H1 (cell line): ENCODE data around the gene NAPA. TPM values are rescaled to one million over a fixed set of nuclear protein-coding genes. Genes with fewer than 3 reads are reported as not detected.

Experiments used
- CTCF ChIA-PET: fragments of 300-600 bp; sonication (Branson Sonifier 250); formaldehyde crosslinking; loops from one replicate; lab custom pipeline; 2021; ENCODE audit not compliant: partially characterized antibody; lab: Charles Lee
- POLR2A ChIA-PET: fragments of 300-600 bp; sonication (Branson Sonifier 250); formaldehyde crosslinking; loops from one replicate; lab custom pipeline; 2021; ENCODE audit warnings: inconsistent platforms; ENCODE audit not compliant: partially characterized antibody; lab: Charles Lee
- DNase-seq, 2 experiments: peaks; one replicate each; pipeline versions ENCODE4 v3.0.0 to v3.0.0-alpha.2; 2010 to 2022; ENCODE audit warnings: low spot score in 2 of 2, low read depth in 1 of 2, mixed read lengths in 1 of 2
- FAIRE-seq: peaks from 2 replicates; lab custom pipeline; 2011; peaks lifted over from hg19 to GRCh38; lab: Jason Lieb, UNC
- H2AFZ ChIP-seq: 2 replicates; pipeline ENCODE4 v1.8.1; 2012; ENCODE audit warnings: low read length, inconsistent platforms
- H2AK5ac ChIP-seq: 2 replicates; pipeline ENCODE4 v1.6.1; 2013; ENCODE audit warnings: low read depth, low read length
- H2BK120ac ChIP-seq: replicated peaks from 2 replicates; pipeline ENCODE3; 2013; ENCODE audit warnings: low read depth, low read length, inconsistent platforms
- H2BK12ac ChIP-seq: 2 replicates; pipeline ENCODE4 v1.6.1; 2013; ENCODE audit warnings: low read depth, low read length
- H2BK15ac ChIP-seq: 2 replicates; pipeline ENCODE4 v1.6.1; 2013; ENCODE audit warnings: low read length
- H2BK20ac ChIP-seq: 2 replicates; pipeline ENCODE4 v1.6.1; 2013; ENCODE audit warnings: low read length
- H2BK5ac ChIP-seq: 2 replicates; pipeline ENCODE4 v1.6.1; 2013; ENCODE audit warnings: low read depth, low read length
- H3K14ac ChIP-seq: 2 replicates; pipeline ENCODE4 v1.6.1; 2013; ENCODE audit warnings: inconsistent platforms; ENCODE audit not compliant: insufficient read length
- H3K18ac ChIP-seq: 2 replicates; pipeline ENCODE4 v1.6.1; 2013; ENCODE audit warnings: low read length; ENCODE audit errors: extremely low read depth
- H3K23ac ChIP-seq: 2 replicates; pipeline ENCODE4 v1.6.1; 2013; ENCODE audit warnings: inconsistent platforms; ENCODE audit not compliant: insufficient read length
- H3K23me2 ChIP-seq: 2 replicates; pipeline ENCODE4 v1.6.1; 2013; ENCODE audit warnings: low read depth, low read length
- H3K27ac ChIP-seq: 2 replicates; pipeline ENCODE4 v1.6.1; 2011; ENCODE audit warnings: low read depth, low read length, inconsistent platforms
- H3K27me3 ChIP-seq, 4 experiments: replicated peaks in 1 of 4; 1 replicate in 1 of 4; 2 replicates in 3 of 4; pipeline versions ENCODE4 v1.6.1 to v1.8.1; 2011 to 2013; ENCODE audit warnings: low read length in 3 of 4, mild to moderate bottlenecking in 3 of 4, inconsistent platforms in 2 of 4, mixed read lengths in 2 of 4, moderate library complexity in 1 of 4; ENCODE audit not compliant: control insufficient read depth in 3 of 4, insufficient read depth in 3 of 4; ENCODE audit errors: extremely low read depth in 1 of 4
- H3K36me3 ChIP-seq, 4 experiments: 2 replicates each; pipeline versions ENCODE4 v1.6.1 to v1.8.1; 2011 to 2013; ENCODE audit warnings: mild to moderate bottlenecking in 4 of 4, low read length in 3 of 4, moderate library complexity in 2 of 4, control low read depth in 1 of 4, inconsistent platforms in 1 of 4; ENCODE audit not compliant: insufficient read depth in 4 of 4, control insufficient read depth in 2 of 4
- H3K4ac ChIP-seq: replicated peaks from 2 replicates; pipeline ENCODE3; 2013; ENCODE audit warnings: low read length, low read depth, mixed read lengths, inconsistent platforms; ENCODE audit not compliant: insufficient read length
- H3K4me1 ChIP-seq, 4 experiments: replicated peaks in 1 of 4; 1 replicate in 1 of 4; 2 replicates in 3 of 4; pipeline versions ENCODE4 v1.6.1 to v1.8.1; 2011 to 2013; ENCODE audit warnings: low read length in 3 of 4, inconsistent platforms in 2 of 4, mixed read lengths in 1 of 4; ENCODE audit not compliant: insufficient read depth in 4 of 4, control insufficient read depth in 3 of 4
- H3K4me2 ChIP-seq, 2 experiments: 2 replicates each; pipeline versions ENCODE4 v1.6.1 to v1.8.1; 2011 to 2013; ENCODE audit warnings: low read depth in 2 of 2, low read length in 2 of 2, control low read depth in 1 of 2, inconsistent platforms in 1 of 2, mild to moderate bottlenecking in 1 of 2; ENCODE audit not compliant: insufficient read depth in 1 of 2
- H3K4me3 ChIP-seq, 4 experiments: fragments of 200-600, 300-600 bp in 1 of 4; sonication (generic), shearing (Covaris generic), sonication (Bioruptor Twin) in 1 of 4; 2 replicates each; pipeline versions ENCODE4 v1.5.1 to v1.8.1; 2011 to 2016; ENCODE audit warnings: low read length in 4 of 4, low read depth in 3 of 4, control low read depth in 2 of 4, inconsistent platforms in 2 of 4, mild to moderate bottlenecking in 2 of 4, mixed read lengths in 1 of 4, moderate library complexity in 1 of 4; ENCODE audit not compliant: insufficient read depth in 2 of 4; ENCODE audit errors: extremely low read depth in 1 of 4
- H3K56ac ChIP-seq: replicated peaks from 2 replicates; pipeline ENCODE3; 2013; ENCODE audit warnings: low read depth, mild to moderate bottlenecking, mixed read lengths, low read length, inconsistent platforms; ENCODE audit not compliant: insufficient read length
- H3K79me1 ChIP-seq: 2 replicates; pipeline ENCODE4 v1.6.1; 2013; ENCODE audit warnings: low read depth, low read length, control low read depth
- H3K79me2 ChIP-seq, 2 experiments: 2 replicates each; pipeline versions ENCODE4 v1.6.1 to v1.8.1; 2012 to 2013; ENCODE audit warnings: low read length in 2 of 2, mild to moderate bottlenecking in 2 of 2, inconsistent platforms in 1 of 2; ENCODE audit not compliant: insufficient read depth in 2 of 2, control insufficient read depth in 1 of 2
- H3K9ac ChIP-seq, 4 experiments: replicated peaks in 1 of 4; 1 replicate in 1 of 4; 2 replicates in 3 of 4; pipeline versions ENCODE4 v1.6.1 to v1.8.1; 2011 to 2013; ENCODE audit warnings: low read depth in 3 of 4, low read length in 3 of 4, control low read depth in 2 of 4, mild to moderate bottlenecking in 2 of 4, moderate library complexity in 2 of 4, inconsistent platforms in 1 of 4; ENCODE audit errors: extremely low read depth in 1 of 4
- H3K9me3 ChIP-seq, 2 experiments: 2 replicates each; pipeline versions ENCODE4 v1.6.1 to v1.8.1; 2012 to 2013; ENCODE audit warnings: mild to moderate bottlenecking in 2 of 2, moderate library complexity in 2 of 2, control low read depth in 1 of 2, inconsistent platforms in 1 of 2, low read depth in 1 of 2, low read length in 1 of 2, mixed read lengths in 1 of 2; ENCODE audit not compliant: insufficient read depth in 2 of 2
- H4K20me1 ChIP-seq, 2 experiments: replicated peaks in 1 of 2; 2 replicates each; pipeline versions ENCODE3 to v1.8.1; 2011 to 2013; ENCODE audit warnings: inconsistent platforms in 2 of 2, low read length in 2 of 2, mild to moderate bottlenecking in 1 of 2; ENCODE audit not compliant: insufficient read depth in 2 of 2, control insufficient read depth in 1 of 2
- H4K5ac ChIP-seq: 2 replicates; pipeline ENCODE4 v1.6.1; 2013; ENCODE audit warnings: low read length, low read depth, mixed read lengths, inconsistent platforms; ENCODE audit not compliant: insufficient read length
- H4K8ac ChIP-seq: 2 replicates; pipeline ENCODE4 v1.8.0; 2013; ENCODE audit warnings: mild to moderate bottlenecking, moderate library complexity, low read length, inconsistent platforms; ENCODE audit not compliant: insufficient read depth; ENCODE audit errors: extremely low read depth
- H4K91ac ChIP-seq: replicated peaks from 2 replicates; pipeline ENCODE3; 2013; ENCODE audit warnings: low read length, mixed read lengths, inconsistent platforms; ENCODE audit not compliant: insufficient read length
- ATF2 ChIP-seq: IDR thresholded peaks from 2 replicates; pipeline ENCODE4 v1.6.1; 2012; ENCODE audit warnings: low read length, inconsistent platforms
- BACH1 ChIP-seq: IDR thresholded peaks from 2 replicates; pipeline ENCODE4 v1.6.1; 2012; ENCODE audit warnings: low read length, improper control_type of control experiment
- BCL11A ChIP-seq, 2 experiments: IDR thresholded peaks; one replicate each; pipeline ENCODE4 v1.6.1; 2011; ENCODE audit warnings: low read depth in 2 of 2, low read length in 2 of 2, mild to moderate bottlenecking in 2 of 2
- CBX8 ChIP-seq: fragments of 300-800, 300-1000 bp; sonication (generic); IDR thresholded peaks from 2 replicates; pipeline ENCODE4 v1.7.1; 2016; ENCODE audit warnings: low read depth, low read length, borderline replicate concordance
- EGR1 ChIP-seq: IDR thresholded peaks from 2 replicates; pipeline ENCODE4 v1.6.1; 2011; ENCODE audit warnings: low read depth, low read length, borderline replicate concordance
- JUN ChIP-seq: IDR thresholded peaks from 2 replicates; pipeline ENCODE4 v1.6.1; 2011; ENCODE audit warnings: low read depth, mild to moderate bottlenecking, improper control_type of control experiment, low read length
- NANOG ChIP-seq: IDR thresholded peaks from 2 replicates; pipeline ENCODE4 v1.6.1; 2011; ENCODE audit warnings: low read length, low read depth, mild to moderate bottlenecking, inconsistent platforms; ENCODE audit not compliant: insufficient read depth, poor library complexity, severe bottlenecking
- NRF1 ChIP-seq: IDR thresholded peaks from 2 replicates; pipeline ENCODE4 v1.6.1; 2011; ENCODE audit warnings: mild to moderate bottlenecking, low read depth, low read length, improper control_type of control experiment
- SIN3A ChIP-seq, 2 experiments: IDR thresholded peaks in 1 of 2; conservative IDR thresholded peaks in 1 of 2; 2 replicates each; pipeline ENCODE4 v1.6.1; 2011 to 2012; ENCODE audit warnings: low read length in 2 of 2, improper control_type of control experiment in 1 of 2, low read depth in 1 of 2, mild to moderate bottlenecking in 1 of 2
- SP1 ChIP-seq: IDR thresholded peaks from 2 replicates; pipeline ENCODE4 v1.6.1; 2011; ENCODE audit warnings: low read depth, low read length
- TBP ChIP-seq: IDR thresholded peaks from 2 replicates; pipeline ENCODE4 v1.6.1; 2011; ENCODE audit warnings: low read depth, low read length, improper control_type of control experiment
- YY1 ChIP-seq: IDR thresholded peaks from 2 replicates; pipeline ENCODE4 v1.6.1; 2011; ENCODE audit warnings: low read depth, mild to moderate bottlenecking, low read length
- WGBS, 2 experiments: shearing (Covaris generic) in 1 of 2; methylation state at CpG; one replicate each; pipeline versions ENCODE4 v1.1.6 to v1.1.7; 2013 to 2015; ENCODE audit warnings: low lambda C conversion rate in 2 of 2, mixed read lengths in 2 of 2, inconsistent platforms in 1 of 2, low coverage in 1 of 2, missing lambda C conversion rate in 1 of 2; ENCODE audit not compliant: insufficient replicate concordance in 2 of 2, insufficient coverage in 1 of 2, insufficient read length in 1 of 2; ENCODE audit errors: extremely low coverage in 1 of 2, missing lambda C conversion rate in 1 of 2; 5-methylcytosine and 5-hydroxymethylcytosine counted together
- polyA plus RNA-seq, 7 experiments: library from polyadenylated mRNA; depleted of rRNA in 3 of 7; stranded (reverse) in 5 of 7; unstranded in 2 of 7; fragments of >200 nt in 5 of 7; fragments of 200-250 nt in 2 of 7; gene quantifications; 1 replicate in 5 of 7; 2 replicates in 1 of 7; 4 replicates in 1 of 7; pipeline versions ENCODE4 v1.2.1 to v1.2.3, GENCODE V29; 2011 to 2013; ENCODE audit warnings: missing spikeins in 2 of 7, mixed read lengths in 2 of 7
- total RNA-seq: library from RNA; stranded (reverse); fragmentation: NEBNext Ultra II Directional; extraction: Animal tissue kit (Norgen Biotek cat#: 25700); gene quantifications from 2 replicates; pipeline ENCODE4 v1.2.1, GENCODE V29; 2021

Gene NAPA
- total and polyA plus RNA-seq, 2 of the 8 experiments (the other 6 are each of a cell fraction or from before 2014, with no cell fraction given), result 58.5 to 78.2 TPM

GRCh38 chr19:47481460-47482052 lies 33.3 kb downstream of the NAPA start:
- Histone ChIP-seq H3K18ac (no peak overlapping the region), H2BK20ac (no peak overlapping the region), H4K8ac (no peak overlapping the region), H2BK12ac (no peak overlapping the region), H2AK5ac (no peak overlapping the region), H3K27me3 (no peaks in the 10 kb centered on the region), H2BK5ac (no peak overlapping the region), H3K79me2 (no peaks in the 10 kb centered on the region), H3K9ac (no peak overlapping the region), H2BK120ac (no peak overlapping the region), H4K20me1 (no peaks in the 10 kb centered on the region), H3K4me2 (no peak overlapping the region), H3K23me2 (peaks cover 11% of the 10 kb centered on the region), H2BK15ac (no peak overlapping the region), H3K36me3 (peaks cover 0 to 4% (median 0%) of the 10 kb centered on the region in 4 experiments; a peak in 2 of 8 replicates), H3K79me1 (no peaks in the 10 kb centered on the region), H2AFZ (no peak overlapping the region), H4K91ac (no peak overlapping the region), H3K4me3 (no peak overlapping the region), H3K4ac (no peak overlapping the region), H3K27ac (no peak overlapping the region), H3K14ac (no peak overlapping the region), H4K5ac (no peak overlapping the region), H3K4me1 (peaks cover 0 to 8% (median 3%) of the 10 kb centered on the region in 4 experiments; a peak in 2 of 7 replicates), H3K23ac (no peak overlapping the region), H3K9me3 (no peaks in the 10 kb centered on the region), H3K56ac (no peak overlapping the region)
- 93% methylated on average over 4 of the region's 4 CpGs; no CpG with 5 or more reads in 1 of the 2 experiments for WGBS, 2 experiments
- DNase-seq (no peak), FAIRE-seq (no peak)
- ChIA-PET POLR2A (interaction anchor here (1.5 kb wide), 1 partner anchor 34 kb away, joined by 3 read pairs; no protein-coding TSS in a partner anchor), CTCF (interaction anchor here (0.6 to 11.5 kb wide), 4 partner anchors 10 to 226 kb away, joined by 3 to 80 read pairs (median 6); no protein-coding TSS in a partner anchor)
- TF ChIP-seq ATF2 (no peak), SP1 (no peak), BCL11A (IDR thresholded peaks at IDR 0.05; ENCODE audit: low read depth in 2 of 2, low read length in 2 of 2) (no peak), NANOG (no peak), EGR1 (no peak), CBX8 (no peak), NRF1 (no peak), TBP (no peak), BACH1 (no peak), YY1 (no peak), JUN (no peak), SIN3A (conservative IDR thresholded peaks at IDR 0.05 in 1 of 2, IDR thresholded peaks at IDR 0.05 in 1 of 2; ENCODE audit: low read depth in 1 of 2, low read length in 2 of 2) (no peak)
